ENCODE measurements around the gene SHC4. TPM values are rescaled to one million over a fixed set of nuclear protein-coding genes. Genes with fewer than 3 reads are reported as not detected.
A peak's percentile ranks its signal among the peaks of the same experiment; 100 is the strongest.
"Not testable (repeated sequence)": the region's sequence is repeated elsewhere in the genome, so short reads cannot be mapped to it uniquely, and the experiment has no call there.

The SHC4 gene
- total RNA-seq, 2 experiments from 2014 or later = 1.9 to 2.6 TPM

GRCh38 chr15:48862705-48863104 is 101.0 kb downstream of the SHC4 start:
- DNase-seq = peak; percentile 20
- Mint-ChIP-seq H3K9me3 (no peaks in the 10 kb centered on the region), H3K4me1 (ENCODE audit: low read depth) (peaks cover 6% of the 10 kb centered on the region), H3K4me3 (no peak overlapping the region), H3K27ac (no peak overlapping the region), H3K27me3 (peaks cover 4% of the 10 kb centered on the region), H3K36me3 (no peaks in the 10 kb centered on the region)
- POLR2A ChIA-PET = no interaction called here
- intact Hi-C loops (cut with micrococcal nuclease) = loop anchor here (1.0 to 10.0 kb wide), 7 partner anchors 104 to 1283 kb away; no protein-coding TSS in a partner anchor
- CTCF ChIA-PET = interaction anchor here (0.8 to 5.4 kb wide), 17 partner anchors 9 to 1282 kb away, joined by 3 to 66 read pairs (median 5); partner anchors contain the start of genes FGF7 and SHC4

GRCh38 chr15:48861813-48862431 is 101.8 kb downstream of the SHC4 start:
- Mint-ChIP-seq H3K4me3 (no peak overlapping the region), H3K4me1 (ENCODE audit: low read depth) (peaks cover 6% of the 10 kb centered on the region), H3K27me3 (peaks cover 4% of the 10 kb centered on the region), H3K27ac (no peak overlapping the region), H3K9me3 (no peaks in the 10 kb centered on the region), H3K36me3 (no peaks in the 10 kb centered on the region)
- DNase-seq = peak; percentile 32
- CTCF ChIA-PET = interaction anchor here (0.6 to 5.4 kb wide), 39 partner anchors 8 to 1283 kb away, joined by 3 to 66 read pairs (median 5); partner anchors contain the start of genes CEP152, EID1, FGF7 and SHC4
- POLR2A ChIA-PET = interaction anchor here (0.5 to 1.1 kb wide), 2 partner anchors 16 to 163 kb away, joined by 3 read pairs; partner anchors contain the start of gene EID1
- intact Hi-C loops (cut with micrococcal nuclease) = loop anchor here (1.0 to 10.0 kb wide), 8 partner anchors 104 to 1283 kb away; no protein-coding TSS in a partner anchor

GRCh38 chr15:48859426-48859825 is 104.3 kb downstream of the SHC4 start:
- Mint-ChIP-seq H3K4me1 (ENCODE audit: low read depth) (peaks cover 6% of the 10 kb centered on the region), H3K9me3 (no peaks in the 10 kb centered on the region), H3K36me3 (no peaks in the 10 kb centered on the region), H3K4me3 (no peak overlapping the region), H3K27ac (no peak overlapping the region), H3K27me3 (no peaks in the 10 kb centered on the region)
- ChIA-PET CTCF (interaction anchor here (0.7 to 5.4 kb wide), 11 partner anchors 9 to 1286 kb away, joined by 3 to 59 read pairs (median 5); partner anchors contain the start of genes COPS2, EID1, FGF7 and SHC4), POLR2A (no interaction called here)
- DNase-seq = no peak
- intact Hi-C loops (cut with micrococcal nuclease) = no loop called here

- ChIA-PET POLR2A (no interaction called here), CTCF (interaction anchor here (1.0 to 5.4 kb wide), 6 partner anchors 20 to 1287 kb away, joined by 3 to 59 read pairs (median 14); partner anchors contain the start of genes EID1 and SHC4)
- Mint-ChIP-seq H3K4me3 (no peak overlapping the region), H3K4me1 (ENCODE audit: low read depth) (peaks cover 6% of the 10 kb centered on the region), H3K27ac (no peak overlapping the region), H3K9me3 (no peaks in the 10 kb centered on the region), H3K36me3 (no peaks in the 10 kb centered on the region), H3K27me3 (peaks cover 2% of the 10 kb centered on the region)
- peak; percentile 13 for DNase-seq
- intact Hi-C loops (cut with micrococcal nuclease) = no loop called here
Measured at GRCh38 chr15:48858401-48858800, 105.3 kb downstream of the SHC4 start.

- H3K4me1 Mint-ChIP-seq (ENCODE audit: low read depth) = no peaks in the 10 kb centered on the region
- no peak for DNase-seq
- H3K27me3 Mint-ChIP-seq = peaks cover 2% of the 10 kb centered on the region
- H3K27ac Mint-ChIP-seq = no peak overlapping the region
- ChIA-PET POLR2A (no interaction called here), CTCF (no interaction called here)
- intact Hi-C loops (cut with micrococcal nuclease) = no loop called here
- no peaks in the 10 kb centered on the region for H3K36me3 Mint-ChIP-seq
- no peak overlapping the region for H3K4me3 Mint-ChIP-seq
- no peaks in the 10 kb centered on the region for H3K9me3 Mint-ChIP-seq
Measured at GRCh38 chr15:48856942-48857341, 106.8 kb downstream of the SHC4 start.

GRCh38 chr15:48855501-48856440 is 107.9 kb downstream of the SHC4 start:
- DNase-seq = no peak

GRCh38 chr15:48854434-48854833 is 109.3 kb downstream of the SHC4 start:
- POLR2A ChIA-PET; H3K36me3 Mint-ChIP-seq; DNase-seq; H3K9me3 Mint-ChIP-seq; intact Hi-C loops (cut with micrococcal nuclease); H3K4me1 Mint-ChIP-seq (ENCODE audit: low read depth); H3K27me3 Mint-ChIP-seq; H3K27ac Mint-ChIP-seq; H3K4me3 Mint-ChIP-seq; CTCF ChIA-PET: not testable (repeated sequence)

More at GRCh38 chr15:48855501-48856440, 107.9 kb downstream of the SHC4 start:
- intact Hi-C loops (cut with micrococcal nuclease) = no loop called here
- H3K4me1 Mint-ChIP-seq (ENCODE audit: low read depth) = no peaks in the 10 kb centered on the region
- peaks cover 2% of the 10 kb centered on the region for H3K27me3 Mint-ChIP-seq
- ChIA-PET POLR2A (no interaction called here), CTCF (no interaction called here)
- no peak overlapping the region for H3K4me3 Mint-ChIP-seq
- no peaks in the 10 kb centered on the region for H3K9me3 Mint-ChIP-seq
- no peak overlapping the region for H3K27ac Mint-ChIP-seq
- no peaks in the 10 kb centered on the region for H3K36me3 Mint-ChIP-seq

GRCh38 chr15:48851956-48852355 is 111.8 kb downstream of the SHC4 start:
- POLR2A ChIA-PET = no interaction called here
- intact Hi-C loops (cut with micrococcal nuclease) = no loop called here
- CTCF ChIA-PET = interaction anchor here (1.2 to 1.4 kb wide), 2 partner anchors 10 to 294 kb away, joined by 3 to 6 read pairs; no protein-coding TSS in a partner anchor

GRCh38 chr15:48850648-48851047 is 113.1 kb downstream of the SHC4 start:
- Mint-ChIP-seq H3K27me3 (peaks cover 8% of the 10 kb centered on the region), H3K27ac (no peak overlapping the region), H3K9me3 (no peaks in the 10 kb centered on the region), H3K4me1 (ENCODE audit: low read depth) (no peaks in the 10 kb centered on the region), H3K36me3 (no peaks in the 10 kb centered on the region), H3K4me3 (no peak overlapping the region)
- no peak for DNase-seq
- POLR2A ChIA-PET = no interaction called here
- intact Hi-C loops (cut with micrococcal nuclease) = no loop called here
- CTCF ChIA-PET = no interaction called here

More at GRCh38 chr15:48851956-48852355, 111.8 kb downstream of the SHC4 start:
- Mint-ChIP-seq H3K4me3 (no peak overlapping the region), H3K36me3 (no peaks in the 10 kb centered on the region), H3K4me1 (ENCODE audit: low read depth) (no peaks in the 10 kb centered on the region), H3K27me3 (peaks cover 8% of the 10 kb centered on the region), H3K27ac (no peak overlapping the region), H3K9me3 (no peaks in the 10 kb centered on the region)
- no peak for DNase-seq

GRCh38 chr15:48845123-48845522 is 118.6 kb downstream of the SHC4 start:
- Mint-ChIP-seq H3K27ac (no peak overlapping the region), H3K9me3 (no peaks in the 10 kb centered on the region), H3K4me1 (ENCODE audit: low read depth) (no peaks in the 10 kb centered on the region), H3K27me3 (peaks cover 6% of the 10 kb centered on the region), H3K36me3 (no peaks in the 10 kb centered on the region), H3K4me3 (no peak overlapping the region)
- no peak for DNase-seq
- ChIA-PET POLR2A (no interaction called here), CTCF (interaction anchor here (1.0 to 1.1 kb wide), 2 partner anchors 16 to 130 kb away, joined by 3 to 4 read pairs; no protein-coding TSS in a partner anchor)
- intact Hi-C loops (cut with micrococcal nuclease) = no loop called here

- no peak overlapping the region for H3K4me3 Mint-ChIP-seq
- H3K27me3 Mint-ChIP-seq = no peaks in the 10 kb centered on the region
- H3K4me1 Mint-ChIP-seq (ENCODE audit: low read depth) = no peaks in the 10 kb centered on the region
- no peaks in the 10 kb centered on the region for H3K36me3 Mint-ChIP-seq
- POLR2A ChIA-PET = no interaction called here
- CTCF ChIA-PET = no interaction called here
- H3K9me3 Mint-ChIP-seq = no peaks in the 10 kb centered on the region
- H3K27ac Mint-ChIP-seq = no peak overlapping the region
- intact Hi-C loops (cut with micrococcal nuclease) = no loop called here
- DNase-seq = no peak
Measured at GRCh38 chr15:48842501-48842900, 121.2 kb downstream of the SHC4 start.

GRCh38 chr15:48834756-48835155 is 129.0 kb downstream of the SHC4 start:
- no peak overlapping the region for H3K27ac Mint-ChIP-seq
- peaks cover 4% of the 10 kb centered on the region for H3K36me3 Mint-ChIP-seq
- POLR2A ChIA-PET = no interaction called here
- H3K4me1 Mint-ChIP-seq (ENCODE audit: low read depth) = no peaks in the 10 kb centered on the region
- CTCF ChIA-PET = no interaction called here
- no peak for DNase-seq
- no peak overlapping the region for H3K4me3 Mint-ChIP-seq
- H3K9me3 Mint-ChIP-seq = peaks cover 21% of the 10 kb centered on the region
- intact Hi-C loops (cut with micrococcal nuclease) = no loop called here
- peaks cover 23% of the 10 kb centered on the region for H3K27me3 Mint-ChIP-seq

All from activated CD4-positive, alpha-beta memory T cell treated with anti-CD3 and anti-CD28 coated beads for 36 hours (primary cell).